Measurements from ENCODE around the gene OR7A17. TPM values are rescaled to one million over a fixed set of nuclear protein-coding genes. Genes with fewer than 3 reads are reported as not detected.

Gene OR7A17
- not detected for polyA plus RNA-seq (2013)

- POLR2A ChIA-PET, result no interaction called here
- Histone ChIP-seq H3K27me3 (replicated peaks in 2 of 5; ENCODE audit: control insufficient read depth in 4 of 5, insufficient read depth in 5 of 5, low read length in 4 of 5) (peaks cover 0 to 3% (median 0%) of the 10 kb centered on the region in 5 experiments), H3K9me3 (ENCODE audit: control extremely low read depth in 1 of 5, control insufficient read depth in 4 of 5, insufficient read depth in 2 of 5, low read depth in 1 of 5, low read length in 4 of 5) (no peaks in the 10 kb centered on the region), H3K27ac (ENCODE audit: insufficient read depth in 1 of 2, low read depth in 1 of 2, low read length in 2 of 2, poor library complexity in 1 of 2, severe bottlenecking in 2 of 2) (no peak within 1 kb of the TSS), H3K4me3 (ENCODE audit: control insufficient read depth in 1 of 7, extremely low read depth in 1 of 7, insufficient read depth in 4 of 7, low read depth in 2 of 7, low read length in 6 of 7) (no peak within 1 kb of the TSS), H3K4me1 (ENCODE audit: control extremely low read depth in 1 of 4, control insufficient read depth in 4 of 4, insufficient read depth in 4 of 4, low read length in 3 of 4) (peaks cover 4 to 29% (median 14%) of the 10 kb centered on the region in 4 experiments), H3K36me3 (ENCODE audit: control insufficient read depth in 4 of 4, insufficient read depth in 4 of 4, low read length in 3 of 4) (no peaks in the 10 kb centered on the region)
- no peak for DNase-seq
- 100% methylated on average over 1 of the region's 4 CpGs for WGBS (ENCODE audit: insufficient coverage)
- CTCF ChIA-PET, result no interaction called here
Observed at GRCh38 chr19:14886032-14886431, at the start of gene OR7A17. TSS of gene OR7A17 (minus strand) at chr19:14886132. CDS start at chr19:14881355, 4,777 bp downstream.

DNA sequence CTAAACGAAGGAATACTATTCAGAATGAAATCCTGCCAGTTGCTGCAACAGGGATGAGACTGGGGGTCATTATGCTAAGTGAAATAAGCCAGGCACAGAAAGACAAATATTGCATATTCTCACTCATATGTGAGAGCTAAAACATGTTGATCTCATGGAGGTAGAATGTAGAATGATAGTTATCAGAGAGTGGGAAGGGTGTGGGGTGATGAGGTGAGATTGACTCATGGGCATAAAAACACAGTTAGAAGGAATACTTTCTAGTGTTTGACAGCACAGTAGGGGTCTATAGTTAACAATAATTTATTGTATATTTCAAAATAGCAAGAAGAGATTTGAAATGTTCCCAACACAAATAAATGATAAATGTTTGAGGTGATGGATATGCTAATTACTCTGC, 47.6 kb upstream of the OR7A17 start:
- CTCF ChIA-PET, result no interaction called here
- H3K27ac ChIP-seq (ENCODE audit: insufficient read depth in 1 of 2, low read depth in 1 of 2, low read length in 2 of 2, poor library complexity in 1 of 2, severe bottlenecking in 2 of 2), result no peak overlapping the region
- POLR2A ChIA-PET, result no interaction called here

GRCh38 chr19:14916848-14917247, 30.9 kb upstream of the OR7A17 start:
- H3K9me3 ChIP-seq (ENCODE audit: control extremely low read depth in 1 of 5, control insufficient read depth in 4 of 5, insufficient read depth in 2 of 5, low read depth in 1 of 5, low read length in 4 of 5), result peaks cover 0 to 11% (median 3%) of the 10 kb centered on the region in 5 experiments
- ChIA-PET POLR2A (no interaction called here), CTCF (no interaction called here)
- H3K27me3 ChIP-seq (replicated peaks in 2 of 5; ENCODE audit: control insufficient read depth in 4 of 5, insufficient read depth in 5 of 5, low read length in 4 of 5), result peaks cover 0 to 3% (median 0%) of the 10 kb centered on the region in 5 experiments
- WGBS (ENCODE audit: insufficient coverage), result 42% methylated on average over 3 of the region's 5 CpGs
- DNase-seq, result peak; percentile 19 to 71 (median 67)
- H3K36me3 ChIP-seq (ENCODE audit: control insufficient read depth in 4 of 4, insufficient read depth in 4 of 4, low read length in 3 of 4), result no peaks in the 10 kb centered on the region
- H3K4me3 ChIP-seq (ENCODE audit: control insufficient read depth in 1 of 7, extremely low read depth in 1 of 7, insufficient read depth in 4 of 7, low read depth in 2 of 7, low read length in 6 of 7), result no peak overlapping the region
- no peaks in the 10 kb centered on the region for H3K4me1 ChIP-seq (ENCODE audit: control extremely low read depth in 1 of 4, control insufficient read depth in 4 of 4, insufficient read depth in 4 of 4, low read length in 3 of 4)
- no peak overlapping the region for H3K27ac ChIP-seq (ENCODE audit: insufficient read depth in 1 of 2, low read depth in 1 of 2, low read length in 2 of 2, poor library complexity in 1 of 2, severe bottlenecking in 2 of 2)

More for the DNA sequence above, 47.6 kb upstream of the OR7A17 start:
- WGBS (ENCODE audit: insufficient coverage), result 83% methylated on average over 1 of the region's 1 CpG
- Histone ChIP-seq H3K4me3 (ENCODE audit: control insufficient read depth in 1 of 7, extremely low read depth in 1 of 7, insufficient read depth in 4 of 7, low read depth in 2 of 7, low read length in 6 of 7) (no peak overlapping the region), H3K4me1 (ENCODE audit: control extremely low read depth in 1 of 4, control insufficient read depth in 4 of 4, insufficient read depth in 4 of 4, low read length in 3 of 4) (no peaks in the 10 kb centered on the region), H3K27me3 (replicated peaks in 2 of 5; ENCODE audit: control insufficient read depth in 4 of 5, insufficient read depth in 5 of 5, low read length in 4 of 5) (peaks cover 0 to 2% (median 0%) of the 10 kb centered on the region in 5 experiments), H3K9me3 (ENCODE audit: control extremely low read depth in 1 of 5, control insufficient read depth in 4 of 5, insufficient read depth in 2 of 5, low read depth in 1 of 5, low read length in 4 of 5) (peaks cover 0 to 4% (median 0%) of the 10 kb centered on the region in 5 experiments), H3K36me3 (ENCODE audit: control insufficient read depth in 4 of 4, insufficient read depth in 4 of 4, low read length in 3 of 4) (no peaks in the 10 kb centered on the region)
- no peak for DNase-seq

GRCh38 chr19:14915116-14915515, 29.2 kb upstream of the OR7A17 start:
- no peak overlapping the region for H3K27ac ChIP-seq (ENCODE audit: insufficient read depth in 1 of 2, low read depth in 1 of 2, low read length in 2 of 2, poor library complexity in 1 of 2, severe bottlenecking in 2 of 2)
- no peaks in the 10 kb centered on the region for H3K4me1 ChIP-seq (ENCODE audit: control extremely low read depth in 1 of 4, control insufficient read depth in 4 of 4, insufficient read depth in 4 of 4, low read length in 3 of 4)
- POLR2A ChIA-PET, result no interaction called here
- peaks cover 0 to 11% (median 3%) of the 10 kb centered on the region in 5 experiments for H3K9me3 ChIP-seq (ENCODE audit: control extremely low read depth in 1 of 5, control insufficient read depth in 4 of 5, insufficient read depth in 2 of 5, low read depth in 1 of 5, low read length in 4 of 5)
- whole genome bisulfite sequencing (ENCODE audit: insufficient coverage), result 100% methylated on average over 2 of the region's 6 CpGs
- CTCF ChIA-PET, result no interaction called here
- DNase-seq, result no peak
- no peaks in the 10 kb centered on the region for H3K36me3 ChIP-seq (ENCODE audit: control insufficient read depth in 4 of 4, insufficient read depth in 4 of 4, low read length in 3 of 4)
- peaks cover 0 to 3% (median 0%) of the 10 kb centered on the region in 5 experiments for H3K27me3 ChIP-seq (replicated peaks in 2 of 5; ENCODE audit: control insufficient read depth in 4 of 5, insufficient read depth in 5 of 5, low read length in 4 of 5)
- no peak overlapping the region for H3K4me3 ChIP-seq (ENCODE audit: control insufficient read depth in 1 of 7, extremely low read depth in 1 of 7, insufficient read depth in 4 of 7, low read depth in 2 of 7, low read length in 6 of 7)

DNA sequence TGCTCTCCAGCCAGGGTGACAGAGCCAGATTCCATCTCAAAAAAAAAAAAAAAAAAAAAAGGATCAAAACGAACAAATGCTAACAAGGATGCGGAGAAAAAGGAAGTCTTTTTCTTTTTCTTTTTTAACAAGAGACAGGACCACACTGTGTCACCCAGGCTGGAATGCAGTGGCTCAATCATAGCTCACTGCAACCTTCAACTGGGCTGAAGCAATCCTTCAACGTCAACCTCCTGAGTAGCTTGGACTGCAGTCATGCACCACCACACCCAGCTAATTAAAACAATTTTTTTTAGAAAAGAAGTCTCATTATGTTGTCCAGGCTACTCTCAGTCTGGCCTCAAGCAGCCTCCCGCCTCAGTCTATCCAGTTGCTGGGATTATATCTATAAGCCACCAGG, 20.8 kb upstream of the OR7A17 start:
- no peak for DNase-seq
- Histone ChIP-seq H3K27me3 (replicated peaks in 2 of 5; ENCODE audit: control insufficient read depth in 4 of 5, insufficient read depth in 5 of 5, low read length in 4 of 5) (peaks cover 0 to 2% (median 0%) of the 10 kb centered on the region in 5 experiments), H3K9me3 (ENCODE audit: control extremely low read depth in 1 of 5, control insufficient read depth in 4 of 5, insufficient read depth in 2 of 5, low read depth in 1 of 5, low read length in 4 of 5) (no peaks in the 10 kb centered on the region), H3K27ac (ENCODE audit: insufficient read depth in 1 of 2, low read depth in 1 of 2, low read length in 2 of 2, poor library complexity in 1 of 2, severe bottlenecking in 2 of 2) (no peak overlapping the region), H3K4me3 (ENCODE audit: control insufficient read depth in 1 of 7, extremely low read depth in 1 of 7, insufficient read depth in 4 of 7, low read depth in 2 of 7, low read length in 6 of 7) (no peak overlapping the region), H3K4me1 (ENCODE audit: control extremely low read depth in 1 of 4, control insufficient read depth in 4 of 4, insufficient read depth in 4 of 4, low read length in 3 of 4) (no peaks in the 10 kb centered on the region), H3K36me3 (ENCODE audit: control insufficient read depth in 4 of 4, insufficient read depth in 4 of 4, low read length in 3 of 4) (no peaks in the 10 kb centered on the region)
- ChIA-PET CTCF (no interaction called here), POLR2A (no interaction called here)
- 100% methylated on average over 2 of the region's 4 CpGs for WGBS (ENCODE audit: insufficient coverage)

- no peak for DNase-seq
- Histone ChIP-seq H3K36me3 (ENCODE audit: control insufficient read depth in 4 of 4, insufficient read depth in 4 of 4, low read length in 3 of 4) (no peaks in the 10 kb centered on the region), H3K9me3 (ENCODE audit: control extremely low read depth in 1 of 5, control insufficient read depth in 4 of 5, insufficient read depth in 2 of 5, low read depth in 1 of 5, low read length in 4 of 5) (no peaks in the 10 kb centered on the region), H3K27me3 (replicated peaks in 2 of 5; ENCODE audit: control insufficient read depth in 4 of 5, insufficient read depth in 5 of 5, low read length in 4 of 5) (peaks cover 0 to 2% (median 0%) of the 10 kb centered on the region in 5 experiments), H3K4me3 (ENCODE audit: control insufficient read depth in 1 of 7, extremely low read depth in 1 of 7, insufficient read depth in 4 of 7, low read depth in 2 of 7, low read length in 6 of 7) (no peak overlapping the region), H3K27ac (ENCODE audit: insufficient read depth in 1 of 2, low read depth in 1 of 2, low read length in 2 of 2, poor library complexity in 1 of 2, severe bottlenecking in 2 of 2) (no peak overlapping the region), H3K4me1 (ENCODE audit: control extremely low read depth in 1 of 4, control insufficient read depth in 4 of 4, insufficient read depth in 4 of 4, low read length in 3 of 4) (peaks cover 0 to 2% (median 0%) of the 10 kb centered on the region in 4 experiments)
- ChIA-PET POLR2A (no interaction called here), CTCF (interaction anchor here (1.0 kb wide), 1 partner anchor 28 kb away, joined by 3 read pairs; no protein-coding TSS in a partner anchor)
- WGBS (ENCODE audit: insufficient coverage), result 100% methylated on average over 1 of the region's 2 CpGs
Observed at GRCh38 chr19:14901675-14902260, 15.8 kb upstream of the OR7A17 start.

- POLR2A ChIA-PET, result interaction anchor here (1.1 kb wide), 1 partner anchor 106 kb away, joined by 6 read pairs; no protein-coding TSS in a partner anchor
- H3K27ac ChIP-seq (ENCODE audit: insufficient read depth in 1 of 2, low read depth in 1 of 2, low read length in 2 of 2, poor library complexity in 1 of 2, severe bottlenecking in 2 of 2), result peak overlapping the region; percentile 59 to 84
- H3K4me1 ChIP-seq (ENCODE audit: control extremely low read depth in 1 of 4, control insufficient read depth in 4 of 4, insufficient read depth in 4 of 4, low read length in 3 of 4), result peaks cover 17 to 71% (median 32%) of the 10 kb centered on the region in 4 experiments
- CTCF ChIA-PET, result interaction anchor here (0.6 to 1.7 kb wide), 4 partner anchors 17 to 433 kb away, joined by 3 to 4 read pairs (median 3); no protein-coding TSS in a partner anchor
- peak overlapping the region in 4 of 7 experiments; percentile 22 to 34 (median 26) for H3K4me3 ChIP-seq (ENCODE audit: control insufficient read depth in 1 of 7, extremely low read depth in 1 of 7, insufficient read depth in 4 of 7, low read depth in 2 of 7, low read length in 6 of 7)
- peak; percentile 75 to 93 (median 92) for DNase-seq
- no peaks in the 10 kb centered on the region for H3K9me3 ChIP-seq (ENCODE audit: control extremely low read depth in 1 of 5, control insufficient read depth in 4 of 5, insufficient read depth in 2 of 5, low read depth in 1 of 5, low read length in 4 of 5)
- no peaks in the 10 kb centered on the region for H3K36me3 ChIP-seq (ENCODE audit: control insufficient read depth in 4 of 4, insufficient read depth in 4 of 4, low read length in 3 of 4)
- no peaks in the 10 kb centered on the region for H3K27me3 ChIP-seq (replicated peaks in 2 of 5; ENCODE audit: control insufficient read depth in 4 of 5, insufficient read depth in 5 of 5, low read length in 4 of 5)
- 4% methylated on average over 6 of the region's 10 CpGs for WGBS (ENCODE audit: insufficient coverage)
Observed at GRCh38 chr19:14890643-14891379, 4.9 kb upstream of the OR7A17 start.

Data from common myeloid progenitor, CD34-positive (primary cell).